Measurements from ENCODE around the gene ARHGAP24.

Gene ARHGAP24

GRCh38 chr4:85455942-85456341, 19.0 kb upstream of the ARHGAP24 start:
- no peak overlapping the region for H3K9ac ChIP-seq (ENCODE audit: low read length)
- H3K4me1 ChIP-seq (ENCODE audit: control insufficient read depth, insufficient read depth, low read length): peaks cover 44% of the 10 kb centered on the region
- no peak overlapping the region for H3K4me3 ChIP-seq (ENCODE audit: low read length)
- H3K36me3 ChIP-seq (ENCODE audit: control insufficient read depth, insufficient read depth, low read length): no peaks in the 10 kb centered on the region
- H3K9me3 ChIP-seq (ENCODE audit: control insufficient read depth, low read length): no peaks in the 10 kb centered on the region
- H3K27me3 ChIP-seq (ENCODE audit: control insufficient read depth, insufficient read depth, low read length): no peaks in the 10 kb centered on the region

DNA sequence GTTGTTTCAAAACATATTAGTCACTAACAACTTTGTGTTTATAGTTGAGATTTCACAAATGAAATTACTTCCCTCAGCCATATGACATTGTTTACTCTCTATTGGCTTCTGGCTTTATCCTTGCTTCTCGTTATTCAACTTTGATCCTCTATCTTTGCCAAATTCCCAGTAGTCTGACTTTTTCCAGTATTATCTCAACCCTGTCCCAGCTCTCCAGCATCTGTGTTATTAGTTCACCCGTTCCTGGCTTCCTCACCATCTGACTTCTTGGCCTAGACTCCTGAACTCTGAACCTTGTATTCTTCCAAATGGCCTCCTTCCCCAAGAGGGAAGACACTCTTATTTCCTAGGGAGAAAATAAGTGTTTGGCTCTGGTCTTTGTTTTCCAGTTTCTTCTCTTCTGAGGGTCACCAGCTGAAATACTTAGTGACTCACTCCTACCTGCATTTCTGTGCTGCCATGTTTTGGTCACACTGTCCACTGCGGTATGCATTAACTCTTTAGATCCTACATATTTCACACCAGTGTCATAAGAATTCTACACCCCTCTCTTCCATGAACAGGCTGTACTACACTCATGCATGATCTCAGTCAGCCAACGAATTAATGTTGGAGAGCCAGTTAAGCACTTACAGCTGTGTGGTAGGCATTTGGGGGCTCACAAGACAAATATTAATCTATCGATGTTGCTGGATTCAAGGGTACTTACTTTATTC, 17.0 kb upstream of the ARHGAP24 start:
- Histone ChIP-seq H3K9ac (ENCODE audit: low read length) (no peak overlapping the region), H3K4me1 (ENCODE audit: control insufficient read depth, insufficient read depth, low read length) (peaks cover 44% of the 10 kb centered on the region), H3K9me3 (ENCODE audit: control insufficient read depth, low read length) (no peaks in the 10 kb centered on the region), H3K36me3 (ENCODE audit: control insufficient read depth, insufficient read depth, low read length) (no peaks in the 10 kb centered on the region), H3K4me3 (ENCODE audit: low read length) (no peak overlapping the region), H3K27me3 (ENCODE audit: control insufficient read depth, insufficient read depth, low read length) (no peaks in the 10 kb centered on the region)

- Histone ChIP-seq H3K9ac (ENCODE audit: low read length) (no peak overlapping the region), H3K4me1 (ENCODE audit: control insufficient read depth, insufficient read depth, low read length) (peaks cover 36% of the 10 kb centered on the region), H3K9me3 (ENCODE audit: control insufficient read depth, low read length) (no peaks in the 10 kb centered on the region), H3K36me3 (ENCODE audit: control insufficient read depth, insufficient read depth, low read length) (no peaks in the 10 kb centered on the region), H3K27me3 (ENCODE audit: control insufficient read depth, insufficient read depth, low read length) (no peaks in the 10 kb centered on the region), H3K4me3 (ENCODE audit: low read length) (no peak overlapping the region)
Observed at GRCh38 chr4:85459736-85460135, 15.2 kb upstream of the ARHGAP24 start.

DNA sequence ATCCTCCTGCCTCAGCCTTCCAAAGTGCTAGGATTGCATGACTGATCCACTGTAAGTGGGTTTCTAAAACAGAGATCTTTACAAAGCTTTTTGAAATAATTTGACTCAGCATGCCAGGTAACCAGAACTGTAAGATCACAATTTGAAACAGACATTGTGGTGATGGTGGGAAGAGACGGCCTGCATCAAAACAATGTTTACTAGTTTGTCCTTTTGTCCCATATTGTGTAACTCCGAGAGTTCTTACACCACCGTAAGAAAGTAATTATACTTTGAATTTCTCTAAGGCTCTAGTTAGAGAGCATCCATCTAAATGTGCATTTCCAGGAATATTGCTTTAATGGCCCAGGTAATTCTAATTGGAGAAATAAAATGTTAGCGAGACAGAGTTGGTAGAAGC, 594 bp upstream of the ARHGAP24 start:
- H3K9me3 ChIP-seq (ENCODE audit: control insufficient read depth, low read length): no peaks in the 10 kb centered on the region
- peaks cover 14% of the 10 kb centered on the region for H3K4me1 ChIP-seq (ENCODE audit: control insufficient read depth, insufficient read depth, low read length)
- peak overlapping the region; percentile 78 for H3K4me3 ChIP-seq (ENCODE audit: low read length)
- no peak overlapping the region for H3K9ac ChIP-seq (ENCODE audit: low read length)
- H3K36me3 ChIP-seq (ENCODE audit: control insufficient read depth, insufficient read depth, low read length): no peaks in the 10 kb centered on the region
- no peaks in the 10 kb centered on the region for H3K27me3 ChIP-seq (ENCODE audit: control insufficient read depth, insufficient read depth, low read length)

DNA sequence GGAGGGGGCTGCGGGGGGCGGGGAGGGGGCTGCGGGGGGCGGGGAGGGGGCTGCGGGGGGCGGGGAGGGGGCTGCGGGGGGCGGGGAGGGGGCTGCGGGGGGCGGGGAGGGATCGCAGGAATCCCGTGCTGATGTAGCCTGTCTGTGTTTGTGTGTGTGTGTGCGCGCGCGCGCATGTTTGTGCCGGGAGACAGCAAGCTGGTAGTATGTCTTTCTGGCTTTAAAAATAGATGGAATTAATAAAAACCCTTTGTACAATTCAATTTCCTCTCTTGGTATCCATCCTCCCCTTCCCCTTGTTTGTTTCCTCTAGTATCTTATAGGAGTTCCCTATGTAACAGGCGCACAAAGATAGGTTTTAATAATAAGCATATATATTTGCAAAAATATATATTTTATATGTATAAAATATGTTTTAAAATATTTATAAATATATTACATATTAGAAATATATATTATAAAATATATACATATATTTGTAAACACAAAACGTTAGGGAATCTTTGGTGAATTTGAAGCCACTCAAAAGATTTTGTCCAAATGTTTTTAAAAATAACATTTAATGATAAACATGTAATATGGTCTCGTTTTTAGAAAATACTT, 782 bp downstream of the ARHGAP24 start:
- peaks cover 14% of the 10 kb centered on the region for H3K4me1 ChIP-seq (ENCODE audit: control insufficient read depth, insufficient read depth, low read length)
- H3K27me3 ChIP-seq (ENCODE audit: control insufficient read depth, insufficient read depth, low read length): no peaks in the 10 kb centered on the region
- H3K9ac ChIP-seq (ENCODE audit: low read length): no peak overlapping the region
- H3K4me3 ChIP-seq (ENCODE audit: low read length): no peak overlapping the region
- H3K9me3 ChIP-seq (ENCODE audit: control insufficient read depth, low read length): no peaks in the 10 kb centered on the region
- no peaks in the 10 kb centered on the region for H3K36me3 ChIP-seq (ENCODE audit: control insufficient read depth, insufficient read depth, low read length)

- Histone ChIP-seq H3K4me1 (ENCODE audit: control insufficient read depth, insufficient read depth, low read length) (peaks cover 14% of the 10 kb centered on the region), H3K27me3 (ENCODE audit: control insufficient read depth, insufficient read depth, low read length) (no peaks in the 10 kb centered on the region), H3K4me3 (ENCODE audit: low read length) (no peak overlapping the region), H3K9ac (ENCODE audit: low read length) (peak overlapping the region; percentile 38), H3K9me3 (ENCODE audit: control insufficient read depth, low read length) (no peaks in the 10 kb centered on the region), H3K36me3 (ENCODE audit: control insufficient read depth, insufficient read depth, low read length) (no peaks in the 10 kb centered on the region)
Observed at GRCh38 chr4:85476381-85476780, 1.4 kb downstream of the ARHGAP24 start.

DNA sequence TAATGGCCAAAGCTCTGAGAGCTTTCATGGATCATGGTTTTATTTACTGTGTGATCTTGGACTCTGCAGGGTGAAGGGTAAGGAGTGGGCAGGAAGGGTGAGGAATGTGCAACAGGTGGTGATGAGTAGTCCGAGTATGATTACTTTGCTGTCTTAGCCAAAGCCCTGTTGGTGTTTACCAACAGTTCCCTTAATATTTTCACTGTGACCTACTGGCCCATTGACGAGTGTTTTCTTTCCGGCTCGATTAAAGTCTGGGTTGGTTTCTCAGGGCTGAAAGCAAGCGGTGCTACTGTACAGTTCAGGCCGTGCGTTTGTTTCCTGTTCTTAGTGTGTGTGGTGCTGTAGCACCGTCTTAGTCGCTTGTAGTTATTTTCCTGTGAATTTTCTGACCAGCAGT, 2.6 kb downstream of the ARHGAP24 start:
- Histone ChIP-seq H3K9me3 (ENCODE audit: control insufficient read depth, low read length) (no peaks in the 10 kb centered on the region), H3K4me3 (ENCODE audit: low read length) (no peak overlapping the region), H3K4me1 (ENCODE audit: control insufficient read depth, insufficient read depth, low read length) (peaks cover 13% of the 10 kb centered on the region), H3K9ac (ENCODE audit: low read length) (no peak overlapping the region), H3K36me3 (ENCODE audit: control insufficient read depth, insufficient read depth, low read length) (no peaks in the 10 kb centered on the region), H3K27me3 (ENCODE audit: control insufficient read depth, insufficient read depth, low read length) (no peaks in the 10 kb centered on the region)

DNA sequence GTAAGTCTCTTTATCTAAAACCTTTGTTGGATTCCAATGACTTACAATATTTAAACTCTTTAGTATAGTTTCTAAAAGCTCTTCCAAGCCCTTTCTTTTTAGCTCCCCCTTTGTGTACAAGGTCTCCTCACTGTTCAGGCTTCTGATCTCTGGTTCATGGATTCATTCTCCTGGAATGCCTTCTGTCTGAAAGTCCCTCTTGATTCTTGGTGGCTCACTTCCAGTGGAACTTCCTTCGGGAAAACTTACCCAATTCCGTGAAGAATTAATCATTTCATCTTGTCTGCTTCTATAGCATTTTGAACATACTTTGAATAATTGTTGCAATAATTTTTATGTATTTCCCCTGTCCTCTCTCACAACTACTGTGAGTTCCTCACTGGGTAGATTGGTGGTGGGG, 3.6 kb downstream of the ARHGAP24 start:
- Histone ChIP-seq H3K36me3 (ENCODE audit: control insufficient read depth, insufficient read depth, low read length) (no peaks in the 10 kb centered on the region), H3K4me3 (ENCODE audit: low read length) (no peak overlapping the region), H3K9ac (ENCODE audit: low read length) (no peak overlapping the region), H3K27me3 (ENCODE audit: control insufficient read depth, insufficient read depth, low read length) (no peaks in the 10 kb centered on the region), H3K4me1 (ENCODE audit: control insufficient read depth, insufficient read depth, low read length) (peaks cover 5% of the 10 kb centered on the region), H3K9me3 (ENCODE audit: control insufficient read depth, low read length) (no peaks in the 10 kb centered on the region)

- Histone ChIP-seq H3K4me1 (ENCODE audit: control insufficient read depth, insufficient read depth, low read length) (no peaks in the 10 kb centered on the region), H3K9me3 (ENCODE audit: control insufficient read depth, low read length) (no peaks in the 10 kb centered on the region), H3K27me3 (ENCODE audit: control insufficient read depth, insufficient read depth, low read length) (no peaks in the 10 kb centered on the region), H3K4me3 (ENCODE audit: low read length) (no peak overlapping the region), H3K36me3 (ENCODE audit: control insufficient read depth, insufficient read depth, low read length) (no peaks in the 10 kb centered on the region), H3K9ac (ENCODE audit: low read length) (no peak overlapping the region)
Observed at GRCh38 chr4:85482010-85482738, 7.2 kb downstream of the ARHGAP24 start.

GRCh38 chr4:85486425-85487086, 11.6 kb downstream of the ARHGAP24 start:
- H3K9me3 ChIP-seq (ENCODE audit: control insufficient read depth, low read length): no peaks in the 10 kb centered on the region
- no peaks in the 10 kb centered on the region for H3K36me3 ChIP-seq (ENCODE audit: control insufficient read depth, insufficient read depth, low read length)
- H3K9ac ChIP-seq (ENCODE audit: low read length): no peak overlapping the region
- H3K27me3 ChIP-seq (ENCODE audit: control insufficient read depth, insufficient read depth, low read length): no peaks in the 10 kb centered on the region
- no peak overlapping the region for H3K4me3 ChIP-seq (ENCODE audit: low read length)
- H3K4me1 ChIP-seq (ENCODE audit: control insufficient read depth, insufficient read depth, low read length): peaks cover 7% of the 10 kb centered on the region

- no peaks in the 10 kb centered on the region for H3K36me3 ChIP-seq (ENCODE audit: control insufficient read depth, insufficient read depth, low read length)
- H3K27me3 ChIP-seq (ENCODE audit: control insufficient read depth, insufficient read depth, low read length): no peaks in the 10 kb centered on the region
- H3K4me3 ChIP-seq (ENCODE audit: low read length): no peak overlapping the region
- H3K9me3 ChIP-seq (ENCODE audit: control insufficient read depth, low read length): no peaks in the 10 kb centered on the region
- H3K9ac ChIP-seq (ENCODE audit: low read length): no peak overlapping the region
- peaks cover 7% of the 10 kb centered on the region for H3K4me1 ChIP-seq (ENCODE audit: control insufficient read depth, insufficient read depth, low read length)
Observed at GRCh38 chr4:85488416-85488815, 13.5 kb downstream of the ARHGAP24 start.
